HG02870 (cell line): ENCODE results near the gene CRCP.
"Not testable (repeated sequence)": the region's sequence is repeated elsewhere in the genome, so short reads cannot be mapped to it uniquely, and the experiment has no call there.

Experiments
- ATAC-seq: cut with Tn5 transposase; IDR thresholded peaks from one replicate; pipeline ENCODE4 v1.9.1; 2021; ENCODE audit warnings: mild to moderate bottlenecking, moderate library complexity; ENCODE audit not compliant: unreplicated experiment

CRCP gene

GRCh38 chr7:66114743-66115649, at the start of gene CRCP:
TSS of gene CRCP (plus strand) at chr7:66114847. CDS start at chr7:66114963, 116 bp downstream.
- peak; percentile 81 for ATAC-seq

GRCh38 chr7:66069732-66070131, 44.9 kb upstream of the CRCP start:
- ATAC-seq: no peak

GRCh38 chr7:66070222-66070621, 44.4 kb upstream of the CRCP start:
- ATAC-seq: no peak

DNA sequence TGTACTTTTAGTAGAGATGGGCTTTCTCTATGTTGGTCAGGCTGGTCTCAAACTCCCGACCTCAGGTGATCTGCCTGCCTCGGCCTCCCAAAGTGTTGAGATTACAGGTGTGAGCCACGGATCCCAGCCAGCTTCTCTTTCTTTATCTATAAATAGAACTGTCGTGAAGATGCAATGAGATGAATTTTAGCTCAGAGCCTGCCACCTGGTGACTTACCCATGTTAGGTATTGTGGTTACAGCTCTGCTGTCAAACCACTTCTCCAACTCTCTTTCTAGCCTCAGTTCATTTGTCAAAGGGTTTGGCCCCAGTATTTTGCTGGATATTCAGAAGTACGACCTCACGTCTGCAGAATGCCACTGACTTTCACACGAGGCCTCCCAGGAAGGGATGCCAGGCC, 42.4 kb upstream of the CRCP start:
- not testable (repeated sequence) for ATAC-seq

DNA sequence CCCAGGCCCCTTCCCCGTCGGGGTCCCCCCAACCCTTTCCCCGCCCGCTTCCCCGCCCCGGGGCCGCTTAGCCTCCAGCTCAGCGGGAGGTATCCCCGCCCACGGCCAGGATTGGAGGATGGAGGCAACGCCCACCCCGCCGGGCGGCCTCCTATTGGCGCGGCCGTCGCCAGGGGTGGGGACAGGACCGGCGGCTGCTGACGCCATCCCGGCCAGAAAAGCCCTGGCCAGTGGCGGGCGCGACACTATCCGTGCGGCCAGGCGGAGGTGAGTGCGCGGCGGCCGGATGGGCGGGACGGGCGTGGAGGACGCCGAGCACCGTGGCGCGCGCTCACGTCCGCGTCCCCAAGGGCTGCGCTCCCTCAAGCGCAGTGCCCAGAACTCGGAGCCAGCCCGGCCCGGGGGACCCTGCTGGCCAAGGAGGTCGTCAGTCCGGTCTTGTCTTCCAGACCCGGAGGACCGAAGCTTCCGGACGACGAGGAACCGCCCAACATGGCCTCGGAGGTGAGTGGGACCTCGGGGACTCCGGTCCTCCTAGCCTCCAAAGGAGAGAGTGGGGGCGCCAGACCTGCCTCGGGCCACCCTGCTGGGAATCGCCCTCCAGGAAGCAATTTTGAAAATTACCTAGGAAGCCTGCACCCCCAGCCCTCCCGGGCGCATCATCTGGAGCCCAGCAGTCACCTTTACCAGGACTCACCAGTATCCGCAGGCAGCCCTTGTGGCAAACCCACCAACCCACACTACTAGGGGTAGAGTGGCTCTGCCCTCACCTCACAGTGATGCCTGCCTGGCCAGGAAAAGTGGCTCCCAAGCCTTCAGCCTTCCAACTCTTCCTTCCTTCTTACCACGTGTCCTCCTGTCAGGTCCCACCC, 38.8 kb upstream of the CRCP start, which contains the start of gene ASL:
TSS of gene ASL (plus strand) at position 230 of the 872 bp plus-strand sequence. CDS start at position 493, 263 bp downstream.
- ATAC-seq: peak; percentile 98

- ATAC-seq: no peak
These were observed 38.0 kb upstream of the CRCP start for GRCh38 chr7:66076462-66077329.

GRCh38 chr7:66078067-66078466, 36.6 kb upstream of the CRCP start:
- ATAC-seq: no peak

- no peak for ATAC-seq
These were observed 32.6 kb upstream of the CRCP start for GRCh38 chr7:66082083-66082482.

- ATAC-seq: no peak
These were observed 31.7 kb upstream of the CRCP start for GRCh38 chr7:66082886-66083415.

DNA sequence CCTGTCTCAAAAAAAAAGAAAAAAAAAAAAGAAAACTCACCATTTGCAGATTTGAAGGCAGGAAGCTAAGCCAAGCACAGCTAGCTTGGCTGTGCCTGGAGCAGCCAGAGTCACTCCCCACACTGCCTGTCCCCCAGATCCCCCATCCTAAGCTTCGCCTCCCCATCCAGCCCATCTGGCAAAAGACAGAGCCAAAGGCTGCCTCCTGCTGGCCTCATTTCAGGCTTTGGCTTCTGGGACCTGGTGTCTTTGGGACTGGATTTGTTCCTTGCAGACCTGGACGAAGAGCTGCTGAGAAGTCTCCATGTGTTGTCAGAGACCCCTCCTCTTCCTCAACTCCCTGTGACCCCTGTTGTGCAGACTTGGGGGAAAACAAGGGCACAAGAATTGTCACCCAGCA, 31.0 kb upstream of the CRCP start:
- no peak for ATAC-seq

DNA sequence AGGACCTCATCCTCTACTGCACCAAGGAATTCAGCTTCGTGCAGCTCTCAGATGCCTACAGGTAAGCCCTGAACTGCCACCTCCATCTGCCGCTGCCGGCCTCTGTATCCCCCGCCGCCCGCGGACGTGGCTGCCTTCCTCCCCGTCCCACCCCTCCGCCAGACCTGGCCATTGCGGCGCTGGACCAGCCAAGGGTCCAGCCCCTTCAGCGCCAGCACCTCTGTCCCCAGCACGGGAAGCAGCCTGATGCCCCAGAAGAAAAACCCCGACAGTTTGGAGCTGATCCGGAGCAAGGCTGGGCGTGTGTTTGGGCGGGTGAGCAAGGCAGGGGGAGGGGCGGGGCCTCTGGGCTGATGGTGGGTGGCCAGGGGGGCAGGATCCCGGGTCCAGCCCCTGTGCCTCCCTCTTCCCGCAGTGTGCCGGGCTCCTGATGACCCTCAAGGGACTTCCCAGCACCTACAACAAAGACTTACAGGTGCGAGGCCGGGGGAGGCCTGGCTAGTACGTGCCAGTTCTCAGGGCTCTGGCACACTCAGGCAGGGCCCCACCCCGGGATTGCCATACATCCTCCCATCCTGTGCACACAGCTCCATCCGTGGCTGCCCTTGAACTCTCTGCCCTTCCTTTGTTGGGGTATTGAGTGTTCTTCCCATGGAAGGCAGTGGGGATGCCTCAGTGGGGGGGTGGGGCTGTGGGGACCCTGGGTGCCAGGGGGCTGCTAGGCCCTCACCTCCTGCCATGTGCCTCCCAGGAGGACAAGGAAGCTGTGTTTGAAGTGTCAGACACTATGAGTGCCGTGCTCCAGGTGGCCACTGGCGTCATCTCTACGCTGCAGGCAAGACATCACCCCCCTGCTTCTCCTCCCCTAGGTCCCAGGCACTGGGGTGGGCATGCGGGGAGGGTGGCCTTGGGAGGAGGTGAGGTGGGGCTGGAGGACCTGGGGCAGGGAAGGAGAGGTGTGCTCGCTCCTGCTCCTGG, 25.5 kb upstream of the CRCP start:
- no peak for ATAC-seq

DNA sequence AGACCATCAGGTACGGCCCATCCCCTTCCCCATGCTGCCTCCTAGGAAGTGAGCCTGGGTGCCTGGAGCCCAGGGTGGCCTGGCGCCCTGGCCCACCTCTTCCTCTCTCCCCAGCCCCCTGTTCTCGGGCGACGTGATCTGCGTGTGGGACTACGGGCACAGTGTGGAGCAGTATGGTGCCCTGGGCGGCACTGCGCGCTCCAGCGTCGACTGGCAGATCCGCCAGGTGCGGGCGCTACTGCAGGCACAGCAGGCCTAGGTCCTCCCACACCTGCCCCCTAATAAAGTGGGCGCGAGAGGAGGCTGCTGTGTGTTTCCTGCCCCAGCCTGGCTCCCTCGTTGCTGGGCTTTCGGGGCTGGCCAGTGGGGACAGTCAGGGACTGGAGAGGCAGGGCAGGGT, 22.0 kb upstream of the CRCP start:
- no peak for ATAC-seq

GRCh38 chr7:66095010-66095409, 19.6 kb upstream of the CRCP start:
- ATAC-seq: no peak

GRCh38 chr7:66099232-66099550, 15.5 kb upstream of the CRCP start:
- no peak for ATAC-seq

GRCh38 chr7:66099551-66100407, 14.9 kb upstream of the CRCP start:
- peak; percentile 70 for ATAC-seq

DNA sequence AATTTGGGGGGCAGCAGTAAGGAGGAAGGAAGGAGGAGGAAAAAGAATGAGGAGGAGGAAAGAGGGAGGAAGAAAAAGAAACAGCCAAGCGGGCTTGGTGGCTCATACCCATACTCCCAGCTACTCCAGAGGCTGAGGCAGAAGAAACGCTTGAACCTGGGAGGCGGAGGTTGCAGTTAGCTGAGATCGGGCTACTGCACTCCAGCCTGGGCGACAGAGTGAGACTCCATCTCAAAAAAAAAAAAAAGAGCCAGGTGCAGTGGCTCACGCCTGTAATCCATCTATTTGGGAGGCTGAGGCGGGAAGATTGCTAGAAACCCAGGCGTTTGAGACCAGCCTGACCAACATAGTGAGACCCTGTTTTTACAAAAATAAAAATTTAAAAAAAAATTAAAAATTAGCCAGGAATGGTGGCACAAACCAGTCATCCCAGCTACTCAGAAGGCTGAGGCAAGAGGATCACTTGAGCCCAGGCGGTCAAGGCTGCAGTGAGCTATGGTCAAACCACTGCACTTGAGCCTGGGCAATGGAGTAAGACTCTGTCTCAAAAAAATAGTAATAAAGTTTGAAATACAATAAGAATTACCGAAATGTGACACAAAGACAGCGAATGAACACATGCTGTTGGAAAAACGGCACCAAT, 14.1 kb upstream of the CRCP start:
- ATAC-seq: no peak

- ATAC-seq: not testable (repeated sequence)
These were observed 12.5 kb upstream of the CRCP start for GRCh38 chr7:66102168-66102567.

- not testable (repeated sequence) for ATAC-seq
These were observed 10.7 kb upstream of the CRCP start for GRCh38 chr7:66103994-66104393.
